HL-60/S4 treated with retinoic acid at 250 ng/mL for 4 days and 3 days (cell line): ENCODE results near the gene FGF1.

ENCODE experiments used
- in situ Hi-C: fragments of 300-500 bp; cut with MboI; formaldehyde crosslinking; loops from 2 replicates; pipeline ENCODE4 v1.7.0; 2022; ENCODE audit warnings: low sequenced_read_pairs

The FGF1 gene

DNA sequence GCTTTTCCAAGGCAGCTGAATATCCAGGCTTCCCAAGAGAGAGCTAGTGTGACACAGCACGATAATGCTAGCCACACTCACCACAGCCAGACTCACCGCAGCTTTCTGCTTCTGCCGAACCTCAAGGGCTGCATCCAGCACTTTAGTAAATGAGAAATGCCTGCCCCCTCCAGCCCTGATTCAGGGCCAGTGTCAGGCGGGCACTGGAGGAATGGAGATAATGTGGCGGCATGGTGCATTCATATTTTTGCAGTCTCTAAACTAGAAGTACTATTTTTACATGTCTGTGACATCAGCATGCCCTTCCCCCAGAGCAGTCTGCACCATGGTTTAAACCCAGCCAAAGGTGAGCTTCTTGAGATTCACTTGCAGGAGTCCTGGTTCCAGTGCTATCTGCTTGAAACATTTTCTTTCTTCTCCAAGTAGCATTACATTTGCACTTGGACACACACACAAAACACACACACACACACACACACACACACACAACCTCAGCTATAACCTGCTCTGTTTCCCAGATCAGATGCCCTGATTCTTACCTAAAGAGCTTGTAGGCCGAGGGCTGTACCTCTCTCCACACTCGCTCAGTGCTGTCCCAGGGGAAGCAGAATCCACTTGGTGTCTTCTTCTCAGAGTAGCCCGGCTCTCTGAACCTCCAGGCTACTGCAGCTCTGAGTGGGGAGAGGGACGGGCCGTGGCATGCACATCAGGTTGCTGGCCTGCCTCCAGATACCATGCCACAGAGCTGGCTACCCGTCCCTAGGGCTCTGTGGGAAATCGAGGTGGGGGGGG, at the start of gene FGF1:
Gene FGF1, minus strand, starts transcription at position 673 of the 792 bp plus-strand sequence. CDS start 71,963 bp downstream, outside the sequence.
- in situ Hi-C loops, result loop anchor here (25.0 kb wide), 1 partner anchor 523 kb away; no protein-coding TSS in a partner anchor

DNA sequence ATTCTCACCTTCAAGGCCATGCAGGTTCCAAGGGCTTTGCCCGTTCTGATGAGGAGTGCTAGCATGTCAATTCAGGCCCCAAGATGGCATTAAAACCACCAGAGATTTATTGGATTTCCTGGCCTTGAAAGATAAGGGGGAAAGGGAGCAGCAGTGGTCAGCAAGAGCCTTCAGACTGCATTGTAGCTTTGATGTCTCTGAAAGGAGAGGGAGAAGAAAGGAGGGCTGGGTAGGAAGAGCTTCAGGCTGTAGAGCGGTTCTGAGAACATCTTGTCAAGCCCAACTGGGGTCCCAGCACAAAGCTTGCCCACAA, 41.8 kb upstream of the FGF1 start:
- in situ Hi-C loops, result no loop called here

DNA sequence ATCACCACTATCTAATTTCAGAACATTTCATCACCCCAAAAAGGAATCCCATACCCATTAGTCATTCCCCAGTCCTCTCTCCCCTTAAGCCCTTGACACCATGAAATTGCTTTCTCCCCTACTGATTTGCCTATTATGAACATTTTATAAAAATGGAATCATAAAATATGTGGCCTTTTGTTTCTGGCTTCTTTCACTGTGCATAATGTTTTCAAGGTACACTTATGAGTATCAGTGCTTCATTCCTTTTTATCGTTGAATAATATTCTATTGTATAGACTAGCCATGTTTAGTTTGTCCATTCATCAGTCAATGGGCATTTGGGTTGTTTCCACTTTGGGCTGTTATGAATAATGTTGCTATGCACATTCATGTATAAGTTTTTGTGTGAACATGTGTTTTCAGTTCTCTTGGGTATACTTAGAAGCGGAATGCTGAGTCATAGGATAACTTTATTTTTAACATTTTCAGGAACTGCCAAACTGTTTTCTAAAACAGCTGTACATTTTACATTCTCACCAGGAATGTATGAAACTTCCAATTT, 40.4 kb upstream of the FGF1 start:
- in situ Hi-C loops, result no loop called here

DNA sequence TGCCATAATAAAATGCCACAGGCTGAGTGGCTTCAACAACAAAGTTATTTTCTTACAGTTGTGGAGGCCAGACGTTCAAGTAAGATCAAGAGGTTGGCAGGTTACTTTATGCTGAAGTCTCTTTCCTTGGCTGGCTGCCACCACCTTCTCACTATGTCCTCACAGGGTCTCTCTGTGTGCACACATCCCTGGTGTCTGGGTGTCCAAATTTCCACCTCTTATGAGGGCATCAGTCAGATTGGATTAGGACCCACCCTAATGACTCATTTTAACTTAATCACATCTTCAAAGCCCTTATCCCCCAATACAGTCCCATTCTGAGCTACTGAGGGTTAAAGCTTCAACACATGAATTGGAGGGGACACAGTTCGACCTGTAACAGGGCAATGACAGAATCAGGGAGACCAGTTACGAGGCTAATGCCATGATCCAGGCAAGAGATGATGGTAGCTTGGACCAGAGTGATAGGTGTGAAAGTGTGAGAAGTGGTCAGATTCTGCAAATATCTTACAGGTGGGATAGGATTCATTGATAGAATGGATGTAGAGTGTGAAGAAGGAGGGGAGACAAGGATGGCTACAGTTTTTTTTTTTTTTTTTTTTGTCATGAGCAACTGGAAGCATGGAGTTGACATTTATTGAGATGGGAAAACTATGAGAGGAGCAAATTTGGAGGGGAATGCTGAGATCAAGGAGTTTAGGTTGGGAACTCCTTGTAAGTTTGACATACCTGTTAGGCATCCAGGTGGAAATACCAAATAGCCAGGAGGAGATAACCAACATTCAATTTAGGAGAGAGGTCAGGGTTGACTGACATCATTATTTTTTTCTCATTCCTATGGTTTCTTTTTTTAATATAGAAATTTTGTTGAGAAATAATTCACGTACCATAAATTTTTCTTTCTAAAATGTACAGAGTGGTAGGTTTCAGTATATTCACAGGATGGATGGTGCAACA, 39.6 kb upstream of the FGF1 start:
- in situ Hi-C loops, result no loop called here

DNA sequence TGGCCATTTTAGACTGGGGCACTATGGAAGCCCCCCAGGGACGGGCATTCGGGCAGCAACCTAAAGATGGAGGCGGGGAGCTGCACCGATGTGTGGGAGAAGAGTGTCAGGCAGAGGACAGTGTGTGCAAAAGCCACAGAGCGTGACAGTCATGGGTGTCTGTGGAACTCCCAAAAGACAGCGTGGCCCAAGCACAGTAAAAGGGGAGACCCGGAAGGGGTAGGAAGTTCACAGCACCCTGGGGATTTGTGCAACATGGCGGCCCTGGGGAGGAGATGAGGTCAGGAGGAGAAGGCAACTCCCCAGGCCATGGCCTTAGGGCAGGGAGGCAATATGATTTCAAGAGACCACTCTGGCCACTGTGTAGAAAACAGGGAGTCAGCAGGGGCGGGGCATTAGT, 38.9 kb upstream of the FGF1 start:
- in situ Hi-C loops, result no loop called here

DNA sequence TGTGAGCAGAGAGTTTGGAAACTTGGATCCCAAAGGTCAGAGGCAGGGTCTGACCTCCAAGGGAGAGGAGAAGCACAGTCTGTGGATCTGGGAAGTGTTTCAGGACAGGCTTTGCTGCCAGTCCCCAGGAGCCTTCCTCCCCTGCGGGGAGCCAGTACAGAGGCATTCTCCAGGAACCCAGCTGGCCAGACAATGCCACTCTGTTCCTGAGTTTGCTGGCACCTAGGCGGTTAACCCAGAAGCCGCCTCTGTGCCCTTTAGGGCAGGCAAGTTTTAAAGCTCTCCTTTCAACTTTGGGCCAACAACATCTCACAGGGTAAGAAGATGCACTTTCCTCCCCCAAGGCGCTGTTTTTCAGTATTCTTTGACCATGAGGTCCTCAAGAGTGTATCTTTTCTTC, 37.0 kb upstream of the FGF1 start:
- in situ Hi-C loops, result no loop called here

DNA sequence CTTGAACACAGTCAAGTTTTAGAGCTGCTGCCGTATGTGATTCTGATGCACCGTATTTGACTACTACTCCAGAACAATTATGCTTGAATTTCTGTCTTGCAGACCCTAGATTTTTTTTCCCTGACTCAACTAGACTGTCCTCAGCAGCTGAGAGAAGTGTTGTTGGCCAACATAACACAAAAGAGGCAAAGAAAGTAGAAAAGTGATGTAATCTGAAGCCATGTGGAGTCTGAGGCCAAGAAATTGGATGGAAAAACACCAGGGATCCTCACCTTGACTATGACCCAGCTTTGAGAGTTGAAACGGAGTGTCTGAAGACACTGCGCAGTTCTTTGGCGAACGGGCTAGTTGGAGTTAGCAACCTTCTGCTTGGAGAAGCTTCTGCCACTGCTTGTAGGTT, 36.3 kb upstream of the FGF1 start:
- in situ Hi-C loops, result no loop called here

DNA sequence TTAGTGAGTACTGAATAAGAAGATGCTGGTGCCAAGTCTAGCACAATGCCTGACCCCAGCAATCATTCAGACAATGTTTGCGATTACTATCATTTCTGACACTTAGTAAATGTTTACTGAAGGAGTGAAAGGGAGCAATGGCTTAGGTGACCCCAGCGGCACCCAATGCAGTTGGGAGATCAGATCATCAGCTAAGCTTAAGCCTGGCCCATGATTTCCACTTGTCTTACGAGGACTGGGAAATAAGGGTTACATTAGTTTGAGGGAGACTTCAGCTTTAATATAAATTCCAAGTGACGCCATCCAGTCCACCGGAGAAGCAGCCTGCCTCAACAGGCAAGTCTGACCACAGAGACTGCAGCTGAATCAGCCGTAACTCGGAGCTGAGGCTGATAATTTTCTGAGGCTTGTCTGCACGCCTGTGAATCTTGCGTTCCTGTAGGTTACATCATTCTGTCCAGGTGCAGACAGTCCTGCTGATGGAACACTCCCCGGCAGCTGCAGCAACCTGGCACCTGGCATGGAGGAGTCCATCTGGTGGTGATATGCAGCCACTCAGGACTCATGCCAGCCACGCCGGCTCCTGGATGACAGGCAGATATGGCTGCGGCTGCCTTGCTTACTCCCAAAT, 34.9 kb upstream of the FGF1 start:
- in situ Hi-C loops, result no loop called here

DNA sequence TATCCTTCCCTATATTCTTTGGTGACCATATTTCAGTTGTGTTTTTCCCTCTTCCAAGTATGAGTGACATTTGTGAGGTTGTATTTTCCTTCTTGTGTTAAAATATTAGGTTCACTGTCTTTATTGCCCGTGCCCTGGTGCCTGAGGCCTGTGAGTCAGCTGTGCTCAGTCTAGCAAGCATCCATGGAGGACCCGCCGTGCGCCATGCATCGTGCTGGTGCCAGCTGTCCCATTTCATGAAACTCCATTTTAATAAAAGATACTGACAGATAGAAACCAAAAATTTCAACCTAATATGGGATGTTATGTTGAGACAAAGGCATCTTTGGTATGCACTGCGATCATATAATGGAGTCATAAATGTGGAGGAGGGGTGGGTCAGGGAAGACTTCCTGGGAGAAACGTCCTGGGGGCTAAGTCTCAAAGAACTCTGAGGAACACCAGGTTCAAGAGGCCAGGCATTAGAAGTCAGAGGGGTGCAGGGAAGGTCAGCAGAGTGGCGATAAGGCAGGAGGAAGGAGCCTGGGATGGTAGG, 34.0 kb upstream of the FGF1 start:
- in situ Hi-C loops, result no loop called here

DNA sequence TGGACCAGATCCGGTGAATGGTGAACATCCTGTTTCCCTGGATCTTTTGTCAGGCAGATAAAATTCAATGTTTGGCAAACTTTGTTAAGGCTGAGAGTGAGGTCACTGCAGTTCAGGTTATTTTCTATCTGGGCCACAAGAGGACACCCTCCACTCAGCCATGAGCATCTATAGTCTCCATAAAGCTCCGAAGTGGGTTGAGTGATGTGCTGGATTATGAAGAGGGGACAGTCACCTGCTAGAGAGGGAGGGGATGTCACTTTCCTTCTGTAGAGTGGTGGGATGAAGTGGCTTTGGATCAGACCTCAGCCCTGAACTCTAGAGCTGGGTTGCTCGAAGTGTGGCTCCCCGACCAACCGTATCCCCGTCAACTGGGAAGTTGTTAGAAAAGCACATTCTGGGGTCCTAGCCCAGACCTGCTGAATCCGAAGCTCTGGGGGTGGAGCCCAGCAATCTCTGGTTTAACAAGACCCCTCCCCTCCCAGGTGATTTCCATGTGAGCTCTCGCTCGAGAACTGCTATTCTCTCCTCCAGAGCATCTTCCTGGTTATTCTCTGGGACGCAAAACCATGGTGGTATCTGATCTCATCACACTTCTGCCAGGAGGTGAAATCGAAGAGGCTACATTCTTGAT, 31.8 kb upstream of the FGF1 start:
- in situ Hi-C loops, result no loop called here

DNA sequence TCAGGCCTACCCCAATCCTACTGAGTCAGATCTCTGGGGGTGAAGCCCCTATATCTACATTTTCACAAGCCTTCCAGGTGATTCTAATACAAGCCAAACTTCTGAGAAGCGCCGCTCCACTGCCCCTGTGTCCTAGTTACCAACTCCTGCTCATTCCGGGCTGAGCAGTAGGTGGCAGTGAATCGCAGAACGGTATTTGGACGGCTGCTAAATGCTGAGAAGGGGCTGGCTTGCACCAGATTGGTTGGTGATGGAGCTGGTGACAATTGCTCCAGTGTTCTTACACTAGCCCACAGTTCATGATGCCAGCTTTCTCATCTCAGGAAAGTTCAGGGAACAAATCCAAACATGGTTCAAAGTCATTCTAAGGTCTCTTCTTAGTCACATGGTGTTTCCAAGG, 31.1 kb upstream of the FGF1 start:
- in situ Hi-C loops, result no loop called here

DNA sequence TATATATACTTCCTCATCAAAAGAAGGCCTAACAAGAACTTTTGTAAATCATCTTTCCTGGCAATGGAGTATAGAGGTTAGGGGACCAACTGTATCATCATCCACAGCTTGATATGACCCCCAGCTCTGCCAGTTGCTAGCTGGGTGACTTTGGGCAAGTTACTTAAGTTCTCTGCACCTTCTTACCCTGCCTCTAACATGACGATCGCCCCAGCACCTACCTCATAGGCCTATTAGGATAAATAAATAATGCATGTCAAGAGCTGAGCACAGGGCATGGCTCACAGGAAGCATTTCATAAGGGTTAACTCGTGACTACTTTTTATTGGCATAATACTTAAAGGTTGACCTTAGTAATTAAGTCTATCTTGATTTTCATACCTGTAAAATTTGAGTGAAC, 29.4 kb upstream of the FGF1 start:
- in situ Hi-C loops, result no loop called here

DNA sequence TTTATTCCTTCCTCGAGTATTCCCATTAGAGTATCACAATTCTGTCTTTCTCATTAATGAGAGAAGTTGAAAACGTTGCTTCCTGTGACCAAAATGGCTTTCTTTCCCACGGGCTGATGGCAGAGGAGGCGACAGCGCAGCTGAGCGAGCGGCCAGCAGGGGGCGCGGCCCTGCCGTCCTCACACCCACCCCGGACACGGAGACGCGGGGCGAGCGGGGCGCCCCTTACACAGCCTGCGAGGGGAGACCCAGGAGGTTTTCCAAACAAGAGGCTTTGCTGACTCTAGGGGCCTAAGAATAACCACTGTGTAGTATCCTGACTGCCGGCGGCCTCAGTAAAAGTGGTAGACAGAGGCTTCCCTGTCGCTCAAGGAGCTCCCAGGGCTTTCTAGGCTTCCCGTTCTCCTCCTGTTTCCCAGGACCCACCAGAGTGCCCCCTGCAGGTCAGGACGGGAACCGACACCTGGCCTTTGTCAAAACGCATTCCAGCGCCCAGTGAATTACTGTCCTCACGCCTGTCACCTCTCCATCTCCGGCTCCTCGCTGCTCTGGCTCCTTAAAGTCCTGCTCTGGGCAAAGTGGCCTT, 27.3 kb upstream of the FGF1 start:
- in situ Hi-C loops, result no loop called here

DNA sequence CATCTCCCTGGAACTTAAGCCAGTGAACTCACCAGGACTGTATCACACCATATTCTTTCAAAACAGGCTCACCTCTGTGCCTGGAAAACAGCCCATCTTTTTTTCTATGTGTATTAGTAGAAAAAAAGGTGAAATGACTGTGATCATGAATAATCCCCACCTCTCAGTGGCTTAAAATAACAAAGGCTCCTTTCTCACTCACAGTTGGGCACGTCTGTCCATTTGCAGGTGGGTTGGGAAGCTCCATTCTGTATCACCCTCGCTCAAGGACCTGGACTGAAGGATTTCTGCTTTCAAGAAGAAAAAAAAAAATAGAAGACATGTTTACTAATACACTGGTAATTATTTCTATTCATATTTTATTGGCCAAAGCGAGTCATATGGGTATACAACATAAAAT, 17.3 kb upstream of the FGF1 start:
- in situ Hi-C loops, result no loop called here

DNA sequence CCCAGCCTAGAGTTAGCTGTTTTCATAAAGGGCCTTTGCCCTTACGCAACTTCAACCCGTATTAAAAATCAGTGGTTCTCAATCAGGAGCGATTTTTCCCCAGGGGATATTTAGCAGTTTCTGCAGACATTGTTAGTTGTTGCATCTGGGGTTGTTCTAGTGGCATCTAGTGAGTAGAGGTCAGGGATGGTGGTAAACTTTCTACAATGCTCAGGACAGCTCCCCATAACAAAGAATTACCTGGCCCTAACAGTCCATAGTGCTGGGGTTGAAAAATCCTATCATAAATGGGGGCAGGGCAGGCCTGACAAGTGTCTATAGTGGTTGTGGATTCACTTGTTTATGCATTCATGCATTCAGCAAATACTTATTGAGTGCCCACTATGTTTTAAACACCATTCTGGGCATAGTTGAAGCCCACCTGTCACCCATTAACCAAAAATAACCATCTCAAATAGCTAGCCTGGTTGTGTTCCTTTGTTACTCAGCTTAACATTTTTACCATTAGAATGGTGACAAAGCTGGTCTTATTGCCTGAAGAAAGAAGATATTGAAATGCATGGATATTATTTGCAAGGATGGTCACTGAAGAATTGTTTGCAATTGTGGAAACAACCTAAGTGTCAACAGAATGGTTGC, 15.9 kb upstream of the FGF1 start:
- in situ Hi-C loops, result no loop called here

DNA sequence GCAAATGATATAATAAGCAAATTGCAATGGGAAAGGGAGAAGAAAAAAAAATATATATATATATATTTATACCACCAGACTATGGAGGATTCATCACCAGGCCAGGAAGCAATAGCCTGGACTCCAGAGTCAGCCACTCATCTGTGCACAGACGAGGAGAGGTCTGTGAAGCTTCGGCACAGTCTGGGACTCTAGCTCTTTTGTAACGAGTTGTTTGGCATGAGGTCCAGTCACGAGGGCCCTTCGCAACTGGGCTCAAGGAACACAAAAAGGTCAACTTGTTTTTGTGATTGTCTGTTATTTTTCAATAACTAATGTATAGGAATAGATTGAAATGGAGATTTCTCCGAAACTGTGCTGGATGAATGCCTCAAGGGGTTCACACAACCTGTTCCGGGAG, 14.7 kb upstream of the FGF1 start:
- in situ Hi-C loops, result no loop called here

DNA sequence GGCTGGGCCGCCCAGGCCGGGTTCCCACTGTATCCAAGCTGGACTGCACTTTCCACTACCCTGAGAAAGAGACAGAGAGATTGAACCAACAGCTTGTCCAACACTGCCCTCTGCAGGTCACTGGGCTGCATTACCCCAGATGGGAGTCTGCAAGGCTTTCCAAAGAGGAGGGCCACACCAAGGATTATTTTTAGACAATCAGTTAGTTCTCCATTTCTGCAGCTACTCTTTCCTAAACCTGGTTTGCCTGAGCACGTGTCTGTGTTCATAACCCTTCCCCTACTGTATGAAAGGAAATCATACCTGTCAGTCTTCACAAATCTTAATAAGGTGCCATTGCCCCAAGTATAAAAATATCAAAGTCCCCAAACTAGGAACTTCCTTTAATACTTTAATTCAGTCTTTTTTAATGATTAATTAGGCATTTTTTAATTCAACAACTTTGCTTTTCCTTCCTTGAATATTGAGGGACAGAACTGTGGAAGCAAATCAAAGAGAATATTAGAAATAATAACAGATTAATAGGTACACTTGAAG, 13.4 kb upstream of the FGF1 start:
- in situ Hi-C loops, result loop anchor here (5.0 to 25.0 kb wide), 2 partner anchors 92 to 537 kb away; no protein-coding TSS in a partner anchor

DNA sequence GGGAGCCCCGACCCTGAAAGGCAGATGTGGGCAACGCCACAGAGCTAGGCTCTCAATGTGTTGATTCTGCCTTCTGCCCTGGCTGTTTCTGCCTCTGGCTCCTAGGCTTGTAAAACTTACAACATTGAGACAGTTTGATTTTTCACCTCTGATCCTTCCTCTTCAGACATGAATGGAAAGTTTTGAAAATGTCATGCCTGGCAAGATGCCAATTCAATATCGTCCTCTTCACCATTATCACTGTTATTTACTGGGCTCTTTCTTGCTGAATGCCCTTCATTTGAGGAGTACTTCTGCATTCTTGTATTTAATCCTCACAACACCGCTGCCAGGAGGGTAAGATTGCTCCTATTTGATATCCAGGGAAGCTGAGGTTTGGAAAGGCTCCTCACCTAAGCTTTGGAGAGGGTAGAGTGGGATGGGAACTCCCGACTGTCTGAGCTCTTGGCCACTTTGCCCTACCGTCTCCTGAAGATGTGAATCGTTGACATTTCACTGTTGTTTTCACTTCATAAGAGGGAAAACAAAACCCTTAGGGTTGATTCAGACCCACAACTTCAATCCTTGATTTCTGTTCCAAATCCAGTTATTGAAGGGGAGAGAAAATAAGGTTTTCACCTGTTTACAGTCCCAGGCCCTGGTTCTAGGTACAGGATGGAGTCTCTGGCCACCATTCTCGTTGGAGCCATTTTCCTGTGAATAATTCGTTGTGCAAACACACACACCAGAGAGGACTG, 12.7 kb upstream of the FGF1 start:
- in situ Hi-C loops, result loop anchor here (5.0 to 25.0 kb wide), 2 partner anchors 91 to 536 kb away; no protein-coding TSS in a partner anchor
